Tibial nerve (tissue), 4 donors: Measurements from ENCODE around the gene SALL3. TPM values are rescaled to one million over a fixed set of nuclear protein-coding genes. Genes with fewer than 3 reads are reported as not detected.
"Not testable (repeated sequence)": the region's sequence is repeated elsewhere in the genome, so short reads cannot be mapped to it uniquely, and the experiment has no call there.

Source experiments
- DNase-seq, 2 donors: peaks; one replicate each; pipeline ENCODE4 v3.0.0-alpha.2; 2019; ENCODE audit warnings: low spot score in 2 of 2
- H3K27ac ChIP-seq, 4 donors: fragments of 200-600 bp; sonication (generic) in 3 of 4; one replicate each; pipeline ENCODE4 v1.5.1; 2017 to 2019; ENCODE audit warnings: mild to moderate bottlenecking in 1 of 4
- H3K27me3 ChIP-seq, 2 donors: fragments of 200-600 bp; sonication (generic) in 1 of 2; one replicate each; pipeline versions ENCODE4 v1.5.1 to v1.6.0; 2017 to 2019
- H3K36me3 ChIP-seq, 3 donors: fragments of 200-600 bp; sonication (generic); one replicate each; pipeline ENCODE4 v1.5.1; 2018 to 2019
- H3K4me1 ChIP-seq, 4 donors: fragments of 200-600 bp; sonication (generic) in 3 of 4; one replicate each; pipeline ENCODE4 v1.5.1; 2017 to 2019
- H3K4me3 ChIP-seq, 4 donors: fragments of 200-600 bp; sonication (generic) in 3 of 4; one replicate each; pipeline ENCODE4 v1.5.1; 2017 to 2019; ENCODE audit warnings: mild to moderate bottlenecking in 1 of 4, moderate library complexity in 1 of 4
- H3K9me3 ChIP-seq, 4 donors: fragments of 200-600 bp; sonication (generic) in 3 of 4; one replicate each; pipeline ENCODE4 v1.5.1; 2017 to 2019
- EP300 ChIP-seq, 2 donors: sonication (generic); formaldehyde crosslinking; IDR thresholded peaks; one replicate each; pipeline ENCODE4 v1.6.1; 2017; ENCODE audit warnings: antibody characterized with exemption in 2 of 2, mild to moderate bottlenecking in 1 of 2
- POLR2A ChIP-seq, 2 donors: fragments of 450-650 bp; IDR thresholded peaks; one replicate each; pipeline ENCODE4 v1.6.1; 2017; ENCODE audit warnings: antibody characterized with exemption in 2 of 2, mild to moderate bottlenecking in 2 of 2, moderate library complexity in 2 of 2
- WGBS, 2 donors: methylation state at CpG; one replicate each; pipeline ENCODE4 v1.1.5; 2018; 5-methylcytosine and 5-hydroxymethylcytosine counted together
- total RNA-seq, 4 donors: library from RNA; depleted of rRNA; stranded (reverse); fragments of >200 nt; gene quantifications; one replicate each; pipeline ENCODE4 v1.1.0, GENCODE V29; 2016
- TF ChIP-seq, protein P1 (sequence below), 5 experiments: fragments of 200-600 bp in 3 of 5; fragments of 450-650 bp in 2 of 5; sonication (generic) in 3 of 5; IDR thresholded peaks; one replicate each; pipeline ENCODE4 v1.5.1; 2016 to 2019; ENCODE audit warnings: antibody characterized with exemption in 5 of 5, mild to moderate bottlenecking in 3 of 5, moderate library complexity in 2 of 5

The SALL3 gene
- total RNA-seq, 4 donors from 2014 or later, result not detected

DNA sequence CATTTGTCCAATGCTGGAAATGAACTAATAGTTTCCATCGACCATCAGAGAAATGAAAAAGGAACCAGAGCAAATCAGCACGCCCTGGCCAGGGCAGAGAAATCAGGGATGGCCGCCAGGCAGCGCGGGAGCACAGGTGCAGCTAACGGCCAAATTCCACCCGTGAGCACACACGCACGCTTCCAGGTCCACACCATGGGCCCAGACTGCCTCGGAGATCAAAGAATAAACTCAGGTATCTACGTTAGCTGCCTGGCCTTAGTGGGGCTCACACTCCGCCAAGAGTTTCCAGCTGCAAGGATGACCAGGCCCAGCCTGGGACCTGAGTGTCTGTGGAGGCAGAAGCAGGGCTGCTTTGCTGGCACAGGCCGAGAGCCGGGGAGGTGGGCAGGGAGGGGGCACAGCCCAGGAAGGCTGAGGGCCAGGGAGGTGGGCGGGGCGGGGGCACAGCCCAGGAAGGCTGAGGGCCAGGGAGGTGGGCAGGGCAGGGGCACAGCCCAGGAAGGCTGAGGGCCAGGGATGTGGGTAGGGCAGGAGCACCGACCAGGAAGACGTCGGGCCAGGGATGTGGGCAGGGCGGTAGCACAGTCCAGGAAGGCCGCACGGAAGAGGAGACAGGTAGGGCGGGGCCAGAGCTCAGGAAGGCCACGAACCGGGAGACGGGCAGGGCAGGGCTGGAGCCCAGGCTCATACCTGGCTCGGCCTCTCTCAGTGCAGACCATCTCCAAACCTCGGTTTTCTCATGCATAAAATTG is 43.2 kb upstream of the SALL3 start:
- H3K4me1 ChIP-seq, result no peaks in the 10 kb centered on the region
- TF ChIP-seq, protein P1, sequence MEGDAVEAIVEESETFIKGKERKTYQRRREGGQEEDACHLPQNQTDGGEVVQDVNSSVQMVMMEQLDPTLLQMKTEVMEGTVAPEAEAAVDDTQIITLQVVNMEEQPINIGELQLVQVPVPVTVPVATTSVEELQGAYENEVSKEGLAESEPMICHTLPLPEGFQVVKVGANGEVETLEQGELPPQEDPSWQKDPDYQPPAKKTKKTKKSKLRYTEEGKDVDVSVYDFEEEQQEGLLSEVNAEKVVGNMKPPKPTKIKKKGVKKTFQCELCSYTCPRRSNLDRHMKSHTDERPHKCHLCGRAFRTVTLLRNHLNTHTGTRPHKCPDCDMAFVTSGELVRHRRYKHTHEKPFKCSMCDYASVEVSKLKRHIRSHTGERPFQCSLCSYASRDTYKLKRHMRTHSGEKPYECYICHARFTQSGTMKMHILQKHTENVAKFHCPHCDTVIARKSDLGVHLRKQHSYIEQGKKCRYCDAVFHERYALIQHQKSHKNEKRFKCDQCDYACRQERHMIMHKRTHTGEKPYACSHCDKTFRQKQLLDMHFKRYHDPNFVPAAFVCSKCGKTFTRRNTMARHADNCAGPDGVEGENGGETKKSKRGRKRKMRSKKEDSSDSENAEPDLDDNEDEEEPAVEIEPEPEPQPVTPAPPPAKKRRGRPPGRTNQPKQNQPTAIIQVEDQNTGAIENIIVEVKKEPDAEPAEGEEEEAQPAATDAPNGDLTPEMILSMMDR (IDR thresholded peaks at IDR 0.05), result no peak
- no peak for TF ChIP-seq POLR2A (IDR thresholded peaks at IDR 0.05)
- no peak for TF ChIP-seq EP300 (IDR thresholded peaks at IDR 0.05)

DNA sequence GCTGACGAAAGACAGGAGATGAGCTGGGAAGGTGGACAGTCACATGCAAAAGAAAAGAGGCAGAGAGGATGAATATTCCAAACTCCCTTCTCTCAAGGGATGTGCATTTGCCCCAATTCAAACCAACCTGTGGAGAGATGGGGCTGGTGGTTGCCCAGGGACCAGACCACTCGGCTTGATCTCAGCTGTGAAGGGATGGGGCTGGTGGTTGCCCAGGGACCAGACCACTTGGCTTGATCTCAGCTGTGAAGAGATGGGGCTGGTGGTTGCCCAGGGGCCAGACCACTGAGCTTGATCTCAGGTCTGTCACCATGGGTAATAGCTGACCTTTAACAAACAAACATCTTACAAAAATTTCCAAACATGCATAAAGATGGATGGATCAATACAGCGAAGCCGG is 42.5 kb upstream of the SALL3 start:
- no peak for DNase-seq
- H3K27me3 ChIP-seq, result no peaks in the 10 kb centered on the region
- H3K9me3 ChIP-seq, result no peaks in the 10 kb centered on the region
- H3K36me3 ChIP-seq, result no peaks in the 10 kb centered on the region
- WGBS, 2 donors, result 89 to 92% methylated on average over 4 of the region's 4 CpGs
- no peaks in the 10 kb centered on the region for H3K4me1 ChIP-seq
- H3K27ac ChIP-seq, result no peak overlapping the region
- TF ChIP-seq, protein P1 (IDR thresholded peaks at IDR 0.05), result no peak
- no peak for TF ChIP-seq POLR2A (IDR thresholded peaks at IDR 0.05)
- TF ChIP-seq EP300 (IDR thresholded peaks at IDR 0.05), result no peak
- H3K4me3 ChIP-seq, result no peak overlapping the region

More for the DNA sequence above, 43.2 kb upstream of the SALL3 start:
- Histone ChIP-seq H3K27ac (no peak overlapping the region), H3K4me3 (no peak overlapping the region), H3K9me3 (no peaks in the 10 kb centered on the region), H3K36me3 (no peaks in the 10 kb centered on the region), H3K27me3 (no peaks in the 10 kb centered on the region)
- DNase-seq, result no peak
- WGBS, 2 donors, result 82 to 84% methylated on average over 26 to 27 of the region's 28 CpGs

DNA sequence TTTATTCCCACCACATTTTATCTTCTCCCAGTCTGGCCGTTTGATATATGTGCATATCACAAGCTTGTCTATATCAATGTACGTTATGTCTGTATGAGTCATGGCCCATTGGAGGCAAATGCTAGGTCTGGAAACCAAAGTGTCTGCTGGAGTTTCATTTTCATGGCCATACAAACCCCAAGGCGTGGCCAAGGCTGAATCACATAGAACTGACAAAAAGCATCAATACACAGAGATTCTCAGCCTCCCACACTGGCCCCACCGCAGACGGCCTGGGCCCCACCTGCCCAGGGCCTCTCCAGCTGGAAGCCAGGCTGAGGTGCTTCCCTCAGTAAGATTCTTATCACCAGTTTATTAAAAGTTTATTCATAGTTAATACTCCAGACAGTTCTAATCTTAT is 40.5 kb upstream of the SALL3 start:
- Histone ChIP-seq H3K36me3 (no peaks in the 10 kb centered on the region), H3K4me1 (no peaks in the 10 kb centered on the region), H3K9me3 (no peaks in the 10 kb centered on the region), H3K4me3 (no peak overlapping the region), H3K27ac (no peak overlapping the region), H3K27me3 (no peaks in the 10 kb centered on the region)
- 64 to 71% methylated on average over 5 of the region's 5 CpGs for WGBS, 2 donors
- TF ChIP-seq, protein P1 (IDR thresholded peaks at IDR 0.05), result no peak
- TF ChIP-seq POLR2A (IDR thresholded peaks at IDR 0.05) (no peak), EP300 (IDR thresholded peaks at IDR 0.05) (no peak)
- no peak for DNase-seq

DNA sequence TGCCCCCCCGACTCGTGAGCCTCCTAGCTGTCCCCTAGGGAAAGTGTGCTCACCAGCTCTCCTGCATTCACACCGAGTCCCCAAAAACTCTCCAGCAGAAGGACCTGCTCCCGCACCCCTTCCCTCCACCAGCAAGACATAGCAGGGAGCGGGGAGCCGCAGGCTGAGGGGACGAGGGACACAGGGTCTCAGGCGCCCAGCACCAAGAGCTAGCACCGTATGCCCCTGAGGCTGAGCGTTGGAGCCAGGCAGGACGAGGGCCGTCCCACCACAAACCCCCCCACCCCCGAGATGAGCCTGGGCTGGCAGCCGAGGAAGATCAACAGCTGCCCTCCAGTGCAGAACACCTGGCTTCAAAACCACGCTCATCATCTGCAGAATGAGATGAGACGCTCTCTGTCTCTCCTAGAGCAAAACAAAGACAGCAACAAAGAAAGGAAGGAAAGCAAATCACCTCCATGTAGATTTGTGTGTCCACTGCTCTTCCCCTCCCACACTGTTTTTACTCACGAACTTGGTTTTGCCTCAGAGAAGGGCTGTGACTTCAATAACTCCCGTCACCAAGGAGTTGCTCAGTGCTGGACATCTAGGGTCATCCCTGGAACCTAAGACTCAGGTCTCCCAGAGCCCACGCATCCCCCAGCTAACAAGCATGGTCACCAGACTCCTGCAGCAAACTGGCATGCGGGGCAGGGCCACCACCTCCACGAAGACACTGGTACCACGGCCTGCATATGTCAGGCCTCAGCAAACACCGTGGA is 39.7 kb upstream of the SALL3 start:
- Histone ChIP-seq H3K9me3 (no peaks in the 10 kb centered on the region), H3K4me1 (no peaks in the 10 kb centered on the region)

DNA sequence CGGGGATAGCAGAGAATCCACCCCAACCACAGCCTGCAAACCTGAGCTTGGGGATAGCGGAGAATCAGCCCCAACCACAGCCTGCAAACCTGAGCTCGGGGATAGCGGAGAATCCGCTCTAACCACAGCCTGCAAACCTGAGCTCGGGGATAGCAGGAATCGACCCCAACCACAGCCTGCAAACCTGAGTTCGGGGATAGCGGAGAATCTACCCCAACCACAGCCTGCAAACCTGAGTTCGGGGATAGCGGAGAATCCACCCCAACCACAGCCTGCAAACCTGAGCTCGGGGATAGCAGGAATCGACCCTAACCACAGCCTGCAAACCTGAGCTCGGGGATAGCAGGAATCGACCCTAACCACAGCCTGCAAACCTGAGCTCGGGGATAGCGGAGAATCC is 37.4 kb upstream of the SALL3 start:
- H3K9me3 ChIP-seq, H3K27ac ChIP-seq, H3K27me3 ChIP-seq, H3K4me3 ChIP-seq, H3K4me1 ChIP-seq, H3K36me3 ChIP-seq, DNase-seq: not testable (repeated sequence)
- WGBS, 2 donors, result 89 to 92% methylated on average over 15 to 17 of the region's 17 CpGs

More for the DNA sequence above, 39.7 kb upstream of the SALL3 start:
- Histone ChIP-seq H3K4me3 (no peak overlapping the region), H3K27ac (no peak overlapping the region), H3K27me3 (no peaks in the 10 kb centered on the region), H3K36me3 (no peaks in the 10 kb centered on the region)
- TF ChIP-seq, protein P1 (IDR thresholded peaks at IDR 0.05), result no peak
- TF ChIP-seq EP300 (IDR thresholded peaks at IDR 0.05), result no peak
- TF ChIP-seq POLR2A (IDR thresholded peaks at IDR 0.05), result no peak
- no peak for DNase-seq
- WGBS, 2 donors, result 76 to 84% methylated on average over 13 to 23 of the region's 23 CpGs
